ENCODE results near the gene PGLYRP3. TPM values are rescaled to one million over a fixed set of nuclear protein-coding genes. Genes with fewer than 3 reads are reported as not detected.

The PGLYRP3 gene
- total and polyA plus RNA-seq, 9 of the 15 experiments (the other 6 are each of a cell fraction or from before 2014, with no cell fraction given), result not detected

DNA sequence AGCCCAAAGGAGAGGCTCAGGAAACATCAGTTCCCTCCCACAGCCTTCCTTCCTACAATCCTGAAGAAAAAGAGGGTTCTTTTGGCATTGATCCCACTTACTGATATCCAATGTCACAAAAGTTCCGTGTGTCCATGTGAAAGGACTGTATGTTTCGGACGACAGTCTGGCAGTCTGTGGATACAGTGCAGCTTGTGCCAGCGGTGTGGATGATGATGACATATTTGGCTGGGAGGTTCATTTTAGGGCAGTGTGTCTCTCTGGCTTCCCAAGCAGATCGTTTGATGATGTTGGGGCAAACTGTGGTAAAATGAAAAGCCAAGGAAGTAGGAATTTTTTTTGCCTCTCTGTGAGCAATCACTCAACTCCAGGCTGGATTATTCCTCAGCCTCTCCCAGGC, 10.4 kb downstream of the PGLYRP3 start:
- H3K9ac ChIP-seq (ENCODE audit: insufficient read depth in 1 of 2, low read depth in 2 of 2, low read length in 2 of 2), result no peak overlapping the region
- ChIA-PET POLR2A (interaction anchor here (1.2 kb wide), 1 partner anchor 8 kb away, joined by 4 read pairs; no protein-coding TSS in a partner anchor), CTCF (ENCODE audit: low intra/inter-chr PET ratio) (no interaction called here)
- ATAC-seq (no peak), FAIRE-seq (no peak), DNase-seq (ENCODE audit: extremely low read depth in 1 of 4, low spot score in 3 of 4) (no peak)
- no peak overlapping the region for H3K27ac ChIP-seq (ENCODE audit: extremely low read depth, low read depth, low read length)
- H3K79me2 ChIP-seq (ENCODE audit: control insufficient read depth, insufficient read depth, low read length), result no peaks in the 10 kb centered on the region
- TF ChIP-seq CTBP1 (IDR thresholded peaks at IDR 0.05; ENCODE audit: borderline replicate concordance) (no peak), NFE2 (IDR thresholded peaks at IDR 0.05; ENCODE audit: low read depth) (no peak), NFXL1 (CRISPR knock-in tag; IDR thresholded peaks at IDR 0.05) (no peak), KAT8 (IDR thresholded peaks at IDR 0.05; ENCODE audit: low read depth) (no peak), TAF15 (IDR thresholded peaks at IDR 0.05; ENCODE audit: low read depth, low read length) (no peak), ZNF3 (CRISPR knock-in tag; IDR thresholded peaks at IDR 0.05) (no peak), BDP1 (IDR thresholded peaks at IDR 0.05; ENCODE audit: insufficient read depth, insufficient read length) (no peak), ZNF551 (CRISPR knock-in tag; IDR thresholded peaks at IDR 0.05) (no peak), OTX1 (CRISPR knock-in tag; IDR thresholded peaks at IDR 0.05) (no peak), EHMT2 (IDR thresholded peaks at IDR 0.05) (no peak), RFX5 (IDR thresholded peaks at IDR 0.05; ENCODE audit: low read depth, low read length) (no peak), YBX1 (IDR thresholded peaks at IDR 0.05) (no peak), SMARCE1 (IDR thresholded peaks at IDR 0.05) (no peak)
- TF ChIP-seq, protein P1, sequence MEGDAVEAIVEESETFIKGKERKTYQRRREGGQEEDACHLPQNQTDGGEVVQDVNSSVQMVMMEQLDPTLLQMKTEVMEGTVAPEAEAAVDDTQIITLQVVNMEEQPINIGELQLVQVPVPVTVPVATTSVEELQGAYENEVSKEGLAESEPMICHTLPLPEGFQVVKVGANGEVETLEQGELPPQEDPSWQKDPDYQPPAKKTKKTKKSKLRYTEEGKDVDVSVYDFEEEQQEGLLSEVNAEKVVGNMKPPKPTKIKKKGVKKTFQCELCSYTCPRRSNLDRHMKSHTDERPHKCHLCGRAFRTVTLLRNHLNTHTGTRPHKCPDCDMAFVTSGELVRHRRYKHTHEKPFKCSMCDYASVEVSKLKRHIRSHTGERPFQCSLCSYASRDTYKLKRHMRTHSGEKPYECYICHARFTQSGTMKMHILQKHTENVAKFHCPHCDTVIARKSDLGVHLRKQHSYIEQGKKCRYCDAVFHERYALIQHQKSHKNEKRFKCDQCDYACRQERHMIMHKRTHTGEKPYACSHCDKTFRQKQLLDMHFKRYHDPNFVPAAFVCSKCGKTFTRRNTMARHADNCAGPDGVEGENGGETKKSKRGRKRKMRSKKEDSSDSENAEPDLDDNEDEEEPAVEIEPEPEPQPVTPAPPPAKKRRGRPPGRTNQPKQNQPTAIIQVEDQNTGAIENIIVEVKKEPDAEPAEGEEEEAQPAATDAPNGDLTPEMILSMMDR (IDR thresholded peaks at IDR 0.05 in 2 of 3, conservative IDR thresholded peaks at IDR 0.05 in 1 of 3; ENCODE audit: insufficient read depth in 2 of 3, low read depth in 1 of 3, low read length in 3 of 3), result no peak
- TF ChIP-seq, protein P2, sequence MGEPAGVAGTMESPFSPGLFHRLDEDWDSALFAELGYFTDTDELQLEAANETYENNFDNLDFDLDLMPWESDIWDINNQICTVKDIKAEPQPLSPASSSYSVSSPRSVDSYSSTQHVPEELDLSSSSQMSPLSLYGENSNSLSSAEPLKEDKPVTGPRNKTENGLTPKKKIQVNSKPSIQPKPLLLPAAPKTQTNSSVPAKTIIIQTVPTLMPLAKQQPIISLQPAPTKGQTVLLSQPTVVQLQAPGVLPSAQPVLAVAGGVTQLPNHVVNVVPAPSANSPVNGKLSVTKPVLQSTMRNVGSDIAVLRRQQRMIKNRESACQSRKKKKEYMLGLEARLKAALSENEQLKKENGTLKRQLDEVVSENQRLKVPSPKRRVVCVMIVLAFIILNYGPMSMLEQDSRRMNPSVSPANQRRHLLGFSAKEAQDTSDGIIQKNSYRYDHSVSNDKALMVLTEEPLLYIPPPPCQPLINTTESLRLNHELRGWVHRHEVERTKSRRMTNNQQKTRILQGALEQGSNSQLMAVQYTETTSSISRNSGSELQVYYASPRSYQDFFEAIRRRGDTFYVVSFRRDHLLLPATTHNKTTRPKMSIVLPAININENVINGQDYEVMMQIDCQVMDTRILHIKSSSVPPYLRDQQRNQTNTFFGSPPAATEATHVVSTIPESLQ (CRISPR knock-in tag; IDR thresholded peaks at IDR 0.05), result no peak
- TF ChIP-seq, protein P3, sequence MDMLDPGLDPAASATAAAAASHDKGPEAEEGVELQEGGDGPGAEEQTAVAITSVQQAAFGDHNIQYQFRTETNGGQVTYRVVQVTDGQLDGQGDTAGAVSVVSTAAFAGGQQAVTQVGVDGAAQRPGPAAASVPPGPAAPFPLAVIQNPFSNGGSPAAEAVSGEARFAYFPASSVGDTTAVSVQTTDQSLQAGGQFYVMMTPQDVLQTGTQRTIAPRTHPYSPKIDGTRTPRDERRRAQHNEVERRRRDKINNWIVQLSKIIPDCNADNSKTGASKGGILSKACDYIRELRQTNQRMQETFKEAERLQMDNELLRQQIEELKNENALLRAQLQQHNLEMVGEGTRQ (CRISPR knock-in tag; IDR thresholded peaks at IDR 0.05), result no peak
- TF ChIP-seq, protein P4, sequence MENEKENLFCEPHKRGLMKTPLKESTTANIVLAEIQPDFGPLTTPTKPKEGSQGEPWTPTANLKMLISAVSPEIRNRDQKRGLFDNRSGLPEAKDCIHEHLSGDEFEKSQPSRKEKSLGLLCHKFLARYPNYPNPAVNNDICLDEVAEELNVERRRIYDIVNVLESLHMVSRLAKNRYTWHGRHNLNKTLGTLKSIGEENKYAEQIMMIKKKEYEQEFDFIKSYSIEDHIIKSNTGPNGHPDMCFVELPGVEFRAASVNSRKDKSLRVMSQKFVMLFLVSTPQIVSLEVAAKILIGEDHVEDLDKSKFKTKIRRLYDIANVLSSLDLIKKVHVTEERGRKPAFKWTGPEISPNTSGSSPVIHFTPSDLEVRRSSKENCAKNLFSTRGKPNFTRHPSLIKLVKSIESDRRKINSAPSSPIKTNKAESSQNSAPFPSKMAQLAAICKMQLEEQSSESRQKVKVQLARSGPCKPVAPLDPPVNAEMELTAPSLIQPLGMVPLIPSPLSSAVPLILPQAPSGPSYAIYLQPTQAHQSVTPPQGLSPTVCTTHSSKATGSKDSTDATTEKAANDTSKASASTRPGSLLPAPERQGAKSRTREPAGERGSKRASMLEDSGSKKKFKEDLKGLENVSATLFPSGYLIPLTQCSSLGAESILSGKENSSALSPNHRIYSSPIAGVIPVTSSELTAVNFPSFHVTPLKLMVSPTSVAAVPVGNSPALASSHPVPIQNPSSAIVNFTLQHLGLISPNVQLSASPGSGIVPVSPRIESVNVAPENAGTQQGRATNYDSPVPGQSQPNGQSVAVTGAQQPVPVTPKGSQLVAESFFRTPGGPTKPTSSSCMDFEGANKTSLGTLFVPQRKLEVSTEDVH (IDR thresholded peaks at IDR 0.05; ENCODE audit: low read depth, partially characterized antibody), result no peak
- intact Hi-C loops (cut with micrococcal nuclease) (no loop called here), in situ Hi-C loops (cut with MboI) (no loop called here)
- WGBS (ENCODE audit: insufficient coverage, low coverage, missing lambda C conversion rate), result 0% methylated on average over 5 of the region's 5 CpGs
- no TSS peak for BruUV-seq (replicated peaks)
- no peaks in the 10 kb centered on the region for H3K36me3 ChIP-seq (ENCODE audit: control insufficient read depth, insufficient read depth, low read length)
- peaks cover 15 to 40% of the 10 kb centered on the region in 2 experiments for H3K27me3 ChIP-seq (ENCODE audit: control insufficient read depth in 2 of 2, insufficient read depth in 2 of 2, low read length in 2 of 2)
- no peak overlapping the region for H2AFZ ChIP-seq (ENCODE audit: low read depth, low read length)
- no peak overlapping the region for H3K4me2 ChIP-seq (ENCODE audit: insufficient read depth, low read length)
- peaks cover 0 to 4% of the 10 kb centered on the region in 2 experiments; a peak in 1 of 5 replicates for H3K4me1 ChIP-seq (replicated peaks in 1 of 2; ENCODE audit: control insufficient read depth in 2 of 2, insufficient read depth in 2 of 2, low read length in 2 of 2)
- no peaks in the 10 kb centered on the region for H3K9me1 ChIP-seq (ENCODE audit: control insufficient read depth, insufficient read depth, low read length)
- no peaks in the 10 kb centered on the region for H3K9me3 ChIP-seq (replicated peaks; ENCODE audit: control insufficient read depth, insufficient read depth, low read depth, low read length)
- H4K20me1 ChIP-seq (replicated peaks; ENCODE audit: control insufficient read depth, insufficient read depth, low read length), result no peaks in the 10 kb centered on the region
- no peak overlapping the region for H3K4me3 ChIP-seq

Data from K562 (cell line).